ENCODE data around the gene MAF. TPM values are rescaled to one million over a fixed set of nuclear protein-coding genes. Genes with fewer than 3 reads are reported as not detected.

Gene MAF
- total and polyA plus RNA-seq, 2 of the 4 experiments (the other 2 are of a cell fraction) = under 0.01 to 0.02 TPM

GRCh38 chr16:79605999-79606398 is 5.5 kb upstream of the MAF start:
- WGBS, 2 experiments (ENCODE audit: extremely low coverage in 2 of 2, insufficient read length in 1 of 2) = no CpG with 5 or more reads among the region's 7 CpGs
- Histone ChIP-seq H2BK120ac (ENCODE audit: low read depth, low read length) (no peak overlapping the region), H2AFZ (replicated peaks; ENCODE audit: low read length, poor library complexity) (no peak overlapping the region), H2BK5ac (ENCODE audit: low read depth, low read length, poor library complexity, severe bottlenecking) (no peak overlapping the region), H3K27ac (ENCODE audit: insufficient read depth, low read length) (no peak overlapping the region), H4K8ac (ENCODE audit: low read depth in 2 of 2, low read length in 2 of 2) (no peak overlapping the region), H3K27me3 (ENCODE audit: control insufficient read depth, insufficient read depth, low read length) (peaks cover 6% of the 10 kb centered on the region; the same call in 1 of the 2 replicates), H3K4me2 (ENCODE audit: low read depth, low read length) (no peak overlapping the region), H4K91ac (ENCODE audit: insufficient read depth, low read depth, low read length) (no peak overlapping the region), H3K36me3 (ENCODE audit: control insufficient read depth, insufficient read depth, low read length) (no peaks in the 10 kb centered on the region), H3K23ac (ENCODE audit: low read depth, low read length) (no peak overlapping the region), H3K14ac (replicated peaks; ENCODE audit: low read depth, low read length) (no peak overlapping the region), H3K9me1 (ENCODE audit: insufficient read depth, low read length) (no peaks in the 10 kb centered on the region), H3K4me1 (ENCODE audit: control insufficient read depth, insufficient read depth, low read length) (no peaks in the 10 kb centered on the region), H3K9me3 (ENCODE audit: control insufficient read depth, insufficient read depth, low read length) (no peaks in the 10 kb centered on the region), H2BK15ac (ENCODE audit: low read depth, low read length) (no peak overlapping the region), H2BK20ac (ENCODE audit: low read depth, low read length) (no peak overlapping the region), H4K5ac (ENCODE audit: low read depth, low read length) (no peak overlapping the region), H3K4ac (ENCODE audit: low read depth, low read length) (no peak overlapping the region), H4K20me1 (ENCODE audit: insufficient read depth, low read length) (no peaks in the 10 kb centered on the region), H3K79me1 (ENCODE audit: low read depth in 1 of 2, low read length in 2 of 2) (no peaks in the 10 kb centered on the region), H3K9ac (ENCODE audit: low read depth, low read length) (no peak overlapping the region), H3K18ac (ENCODE audit: low read depth, low read length) (no peak overlapping the region), H3K56ac (ENCODE audit: extremely low read depth, insufficient read depth, low read length) (no peak overlapping the region), H2AK9ac (replicated peaks; ENCODE audit: low read depth, low read length, poor library complexity) (no peak overlapping the region), H3K4me3 (ENCODE audit: insufficient read depth, low read depth, low read length) (no peak overlapping the region), H2AK5ac (ENCODE audit: low read depth, low read length) (no peak overlapping the region)
- ATAC-seq (ENCODE audit: low read depth) (no peak), DNase-seq (no peak)
- intact Hi-C loops (cut with micrococcal nuclease) = loop anchor here (10.0 kb wide), 1 partner anchor 1371 kb away; no protein-coding TSS in a partner anchor
- ChIA-PET CTCF (interaction anchor here (0.6 kb wide), 1 partner anchor 746 kb away, joined by 3 read pairs; no protein-coding TSS in a partner anchor), POLR2A (ENCODE audit: unreplicated experiment) (no interaction called here)
- BruUV-seq (replicated peaks) = no TSS peak
- in situ Hi-C loops (cut with MboI; ENCODE audit: low sequenced_read_pairs) = loop anchor here (10.0 kb wide), 1 partner anchor 1481 kb away; no protein-coding TSS in a partner anchor
- dilution Hi-C loops (cut with HindIII; ENCODE audit: low sequenced_read_pairs, unreplicated experiment) = no loop called here
- no peak for TF ChIP-seq MAFK (IDR thresholded peaks at IDR 0.05; ENCODE audit: low read depth, low read length)
- TF ChIP-seq CHD1 (IDR thresholded peaks at IDR 0.05; ENCODE audit: low read depth, low read length) = no peak
- no peak for TF ChIP-seq SMC3 (IDR thresholded peaks at IDR 0.05; ENCODE audit: low read depth, low read length)
- no peak for TF ChIP-seq NFE2L2 (IDR thresholded peaks at IDR 0.05; ENCODE audit: low read depth, low read length)
- TF ChIP-seq MAZ (IDR thresholded peaks at IDR 0.05; ENCODE audit: borderline replicate concordance, low read depth, low read length) = no peak
- TF ChIP-seq MXI1 (IDR thresholded peaks at IDR 0.05; ENCODE audit: borderline replicate concordance, low read depth, low read length) = no peak
- no peak for TF ChIP-seq CTCF (conservative IDR thresholded peaks at IDR 0.05; ENCODE audit: low read depth, low read length)
- TF ChIP-seq CEBPB (IDR thresholded peaks at IDR 0.05; ENCODE audit: low read depth, low read length) = no peak
- TF ChIP-seq FOS (IDR thresholded peaks at IDR 0.05; ENCODE audit: low read depth, low read length) = no peak
- no peak for TF ChIP-seq ELK1 (IDR thresholded peaks at IDR 0.05; ENCODE audit: borderline replicate concordance, low read depth, low read length)
- TF ChIP-seq USF2 (IDR thresholded peaks at IDR 0.05; ENCODE audit: low read depth, low read length) = no peak
- TF ChIP-seq BHLHE40 (IDR thresholded peaks at IDR 0.05; ENCODE audit: low read depth, low read length) = no peak
- no peak for TF ChIP-seq RAD21 (IDR thresholded peaks at IDR 0.05; ENCODE audit: low read length)
- TF ChIP-seq POLR2A (IDR thresholded peaks at IDR 0.05; ENCODE audit: low read depth, low read length) = no peak
- TF ChIP-seq RCOR1 (IDR thresholded peaks at IDR 0.05; ENCODE audit: insufficient replicate concordance, low read length) = no peak
- TF ChIP-seq RFX5 (IDR thresholded peaks at IDR 0.05; ENCODE audit: low read depth, low read length) = no peak

Data from IMR-90 (cell line).